K562 (cell line): ENCODE data around the gene LY6G6F. TPM values are rescaled to one million over a fixed set of nuclear protein-coding genes. Genes with fewer than 3 reads are reported as not detected.

Experiments used
- ARID3A ChIP-seq: IDR thresholded peaks from 2 replicates; pipeline ENCODE4 v1.6.1; 2012; ENCODE audit warnings: low read depth, low read length, improper control_type of control experiment, borderline replicate concordance
- BRD4 ChIP-seq: fragments of 200-600 bp; sonication (generic); IDR thresholded peaks from 2 replicates; pipeline ENCODE4 v1.6.1; 2017; ENCODE audit warnings: inconsistent platforms
- CREM ChIP-seq: IDR thresholded peaks from 2 replicates; pipeline ENCODE4 v1.6.1; 2014; ENCODE audit warnings: antibody characterized with exemption, low read depth
- ETS1 ChIP-seq: conservative IDR thresholded peaks from 2 replicates; pipeline ENCODE4 v1.6.1; 2011; ENCODE audit warnings: low read depth, mild to moderate bottlenecking, low read length; ENCODE audit not compliant: control insufficient read depth
- FOXJ2 ChIP-seq: fragments of 200-800 bp; sonication (Bioruptor generic); IDR thresholded peaks from 2 replicates; pipeline ENCODE4 v1.6.1; 2016; ENCODE audit warnings: missing genetic modification characterization, missing compliant biosample characterization
- GTF2E2 ChIP-seq: fragments of 200-800 bp; sonication (Bioruptor generic); IDR thresholded peaks from 2 replicates; pipeline ENCODE4 v1.6.1; 2016; ENCODE audit warnings: missing genetic modification characterization, missing compliant biosample characterization
- HMG20A ChIP-seq: fragments of 450-650 bp; formaldehyde crosslinking; conservative IDR thresholded peaks from 2 replicates; pipeline ENCODE4 v1.4.0; 2020; ENCODE audit warnings: mild to moderate bottlenecking, mixed read lengths
- HNRNPLL ChIP-seq: fragments of 200-400 bp; formaldehyde crosslinking; IDR thresholded peaks from 2 replicates; pipeline ENCODE4 v1.6.1; 2017; ENCODE audit warnings: low read length, low read depth, mild to moderate bottlenecking; ENCODE audit not compliant: poor library complexity, severe bottlenecking
- ILF3 ChIP-seq: fragments of 450-650 bp; IDR thresholded peaks from 2 replicates; pipeline ENCODE4 v1.6.1; 2018; ENCODE audit warnings: antibody characterized with exemption, mild to moderate bottlenecking, moderate library complexity, borderline replicate concordance
- JUNB ChIP-seq: fragments of 450-650 bp; formaldehyde crosslinking; conservative IDR thresholded peaks from 2 replicates; pipeline ENCODE4 v1.4.0; 2020; ENCODE audit warnings: mild to moderate bottlenecking
- NFIX ChIP-seq: fragments of 250-450 bp; sonication (Bioruptor Pico); IDR thresholded peaks from 2 replicates; pipeline ENCODE4 v1.4.0; 2020; ENCODE audit warnings: low read depth, mild to moderate bottlenecking, moderate library complexity
- PHB2 ChIP-seq: fragments of 450-650 bp; IDR thresholded peaks from 2 replicates; pipeline ENCODE4 v1.6.1; 2017; ENCODE audit warnings: low read depth
- PHF8 ChIP-seq: fragments of 200-600 bp; sonication (generic); IDR thresholded peaks from 2 replicates; pipeline ENCODE4 v1.6.1; 2012; ENCODE audit warnings: mixed run types, mild to moderate bottlenecking, inconsistent platforms, low read length, moderate library complexity, borderline replicate concordance
- PRDM10 ChIP-seq: fragments of 450-650 bp; IDR thresholded peaks from 2 replicates; pipeline ENCODE4 v1.6.1; 2018; ENCODE audit not compliant: partially characterized antibody
- PYGO2 ChIP-seq: fragments of 450-650 bp; IDR thresholded peaks from 2 replicates; pipeline ENCODE4 v1.6.1; 2016; ENCODE audit warnings: mild to moderate bottlenecking, missing genetic modification characterization, moderate library complexity, missing compliant biosample characterization
- RFX7 ChIP-seq: fragments of 250-450 bp; sonication (Bioruptor Pico); IDR thresholded peaks from 2 replicates; pipeline ENCODE4 v1.5.1; 2021; ENCODE audit warnings: mild to moderate bottlenecking
- SP2 ChIP-seq: IDR thresholded peaks from 2 replicates; pipeline ENCODE4 v1.6.1; 2011; ENCODE audit warnings: mild to moderate bottlenecking, low read depth, low read length, moderate library complexity; ENCODE audit not compliant: poor library complexity, severe bottlenecking; ENCODE audit errors: extremely low read depth
- ZNF280A ChIP-seq: fragments of 450-650 bp; IDR thresholded peaks from 2 replicates; pipeline ENCODE4 v1.6.1; 2018; ENCODE audit warnings: mild to moderate bottlenecking, low read depth; ENCODE audit not compliant: partially characterized antibody
- polyA plus RNA-seq, 8 experiments: library from polyadenylated mRNA; depleted of rRNA in 4 of 8; stranded (reverse) in 5 of 8; unstranded in 3 of 8; fragments of >200 nt; fragmentation: Nextera tagmentation in 2 of 8; fragmentation: Illumina TruSeq in 1 of 8; extraction: Ambion mirVana in 2 of 8; extraction: Trizol in 1 of 8; gene quantifications; 2 replicates each; pipeline versions ENCODE4 v1.2.1 to v1.2.3, GENCODE V29; 2011 to 2014; ENCODE audit warnings: inconsistent platforms in 1 of 8, missing spikeins in 1 of 8
- total RNA-seq, 7 experiments: library from RNA; depleted of rRNA in 6 of 7; stranded (reverse); fragments of >200 nt in 6 of 7; fragmentation: Illumina TruSeq in 2 of 7; extraction: Trizol in 2 of 7; gene quantifications; 2 replicates each; pipeline versions ENCODE4 v1.2.1 to v1.2.3, GENCODE V29; 2011 to 2021; ENCODE audit warnings: low replicate concordance in 1 of 7

The LY6G6F gene
- total and polyA plus RNA-seq, 9 of the 15 experiments (the other 6 are each of a cell fraction or from before 2014, with no cell fraction given), result 0.14 to 0.50 (median 0.28) TPM; not detected in 2

GRCh38 chr6:31737991-31738979, 31.6 kb downstream of the LY6G6F start (continued):
- no peak; the same call in 1 of the 2 replicates for TF ChIP-seq ARID3A
- no peak for TF ChIP-seq GTF2E2 (tag)
- no peak; the same call in 1 of the 2 replicates for TF ChIP-seq JUNB (CRISPR knock-in tag)
- TF ChIP-seq SP2, result no peak
- TF ChIP-seq HMG20A (CRISPR knock-in tag), result 0 out of 2 replicates have a peak, but pooled peaks have one; percentile 49
- TF ChIP-seq ETS1, result no peak
- TF ChIP-seq ILF3, result no peak
- TF ChIP-seq HNRNPLL, result no peak
- no peak for TF ChIP-seq CREM
- no peak for TF ChIP-seq PHB2
- TF ChIP-seq NFIX (CRISPR knock-in tag), result no peak
- TF ChIP-seq BRD4, result peak; percentile 99
- TF ChIP-seq PYGO2 (tag), result 0 out of 2 replicates have a peak, but pooled peaks have one; percentile 67
- no peak for TF ChIP-seq PRDM10
- 0 out of 2 replicates have a peak, but pooled peaks have one; percentile 9 for TF ChIP-seq RFX7 (CRISPR knock-in tag)
- TF ChIP-seq ZNF280A, result no peak
- no peak for TF ChIP-seq FOXJ2
- TF ChIP-seq PHF8, result peak; percentile 60; the same call in 1 of the 2 replicates
